K562 (cell line): Measurements from ENCODE around the gene KISS1R. TPM values are rescaled to one million over a fixed set of nuclear protein-coding genes. Genes with fewer than 3 reads are reported as not detected.

ENCODE experiments used
- CBFA2T2 ChIP-seq: fragments of 450-650 bp; conservative IDR thresholded peaks from 2 replicates; pipeline ENCODE4 v1.6.1; 2017; ENCODE audit warnings: mild to moderate bottlenecking
- CHD2 ChIP-seq: IDR thresholded peaks from 2 replicates; pipeline ENCODE4 v1.6.1; 2011; ENCODE audit warnings: low read depth, low read length
- CXXC5 ChIP-seq: fragments of 250-450 bp; sonication (Bioruptor Pico); IDR thresholded peaks from 2 replicates; pipeline ENCODE4 v1.8.0; 2022; ENCODE audit warnings: inconsistent platforms, mild to moderate bottlenecking, moderate library complexity
- HLTF ChIP-seq: fragments of 450-650 bp; IDR thresholded peaks from 2 replicates; pipeline ENCODE4 v1.6.1; 2016
- KAT7 ChIP-seq: sonication (generic); formaldehyde crosslinking; IDR thresholded peaks from 2 replicates; pipeline ENCODE4 v1.8.0; 2022; ENCODE audit warnings: missing genetic modification reagents, mild to moderate bottlenecking, borderline replicate concordance
- LARP7 ChIP-seq: fragments of 450-650 bp; IDR thresholded peaks from 2 replicates; pipeline ENCODE4 v1.6.1; 2016
- LCOR ChIP-seq: sonication (generic); formaldehyde crosslinking; IDR thresholded peaks from 2 replicates; pipeline ENCODE4 v1.8.0; 2022; ENCODE audit warnings: mild to moderate bottlenecking, missing genetic modification reagents
- MEF2D ChIP-seq: conservative IDR thresholded peaks from 2 replicates; pipeline ENCODE4 v1.6.1; 2016; ENCODE audit warnings: low read depth, missing genetic modification characterization, missing compliant biosample characterization
- MIER1 ChIP-seq: fragments of 450-650 bp; IDR thresholded peaks from 2 replicates; pipeline ENCODE4 v1.6.1; 2016; ENCODE audit warnings: antibody characterized with exemption, mild to moderate bottlenecking, low read depth
- POLR2G ChIP-seq: fragments of 200-400 bp; formaldehyde crosslinking; IDR thresholded peaks from 2 replicates; pipeline ENCODE4 v1.6.1; 2017; ENCODE audit warnings: low read depth, mild to moderate bottlenecking, antibody characterized with exemption, low read length, moderate library complexity
- PRDM10 ChIP-seq: fragments of 450-650 bp; IDR thresholded peaks from 2 replicates; pipeline ENCODE4 v1.6.1; 2018; ENCODE audit not compliant: partially characterized antibody
- RBFOX2 ChIP-seq: fragments of 200-400 bp; formaldehyde crosslinking; IDR thresholded peaks from 2 replicates; pipeline ENCODE4 v1.6.1; 2017; ENCODE audit warnings: low read depth, mild to moderate bottlenecking, low read length, moderate library complexity
- RFX5 ChIP-seq: IDR thresholded peaks from 2 replicates; pipeline ENCODE4 v1.6.1; 2011; ENCODE audit warnings: low read depth, mild to moderate bottlenecking, improper control_type of control experiment, low read length
- SMARCC2 ChIP-seq: fragments of 450-650 bp; IDR thresholded peaks from 2 replicates; pipeline ENCODE4 v1.6.1; 2017; ENCODE audit warnings: antibody characterized with exemption, moderate library complexity, mild to moderate bottlenecking, low read depth
- TFAM ChIP-seq: fragments of 250-450 bp; sonication (Bioruptor Pico); conservative IDR thresholded peaks from 2 replicates; pipeline ENCODE4 v1.5.0; 2021; ENCODE audit warnings: mild to moderate bottlenecking, moderate library complexity
- ZBTB33 ChIP-seq: sonication (generic); formaldehyde crosslinking; IDR thresholded peaks from 2 replicates; pipeline ENCODE4 v1.8.1; 2023; ENCODE audit warnings: mild to moderate bottlenecking, missing genetic modification reagents
- ZFP30 ChIP-seq: fragments of 250-450 bp; sonication (Bioruptor Pico); IDR thresholded peaks from 2 replicates; pipeline ENCODE4 v1.8.0; 2022; ENCODE audit warnings: moderate library complexity, mild to moderate bottlenecking, inconsistent platforms, borderline replicate concordance
- ZNF384 ChIP-seq: IDR thresholded peaks from 2 replicates; pipeline ENCODE4 v1.6.1; 2012; ENCODE audit warnings: low read depth, low read length, improper control_type of control experiment
- polyA plus RNA-seq, 8 experiments: library from polyadenylated mRNA; depleted of rRNA in 4 of 8; stranded (reverse) in 5 of 8; unstranded in 3 of 8; fragments of >200 nt; fragmentation: Nextera tagmentation in 2 of 8; fragmentation: Illumina TruSeq in 1 of 8; extraction: Ambion mirVana in 2 of 8; extraction: Trizol in 1 of 8; gene quantifications; 2 replicates each; pipeline versions ENCODE4 v1.2.1 to v1.2.3, GENCODE V29; 2011 to 2014; ENCODE audit warnings: inconsistent platforms in 1 of 8, missing spikeins in 1 of 8
- total RNA-seq, 7 experiments: library from RNA; depleted of rRNA in 6 of 7; stranded (reverse); fragments of >200 nt in 6 of 7; fragmentation: Illumina TruSeq in 2 of 7; extraction: Trizol in 2 of 7; gene quantifications; 2 replicates each; pipeline versions ENCODE4 v1.2.1 to v1.2.3, GENCODE V29; 2011 to 2021; ENCODE audit warnings: low replicate concordance in 1 of 7

Gene KISS1R
- total and polyA plus RNA-seq, 9 of the 15 experiments (the other 6 are each of a cell fraction or from before 2014, with no cell fraction given) = 0.37 to 39.4 (median 2.0) TPM

- TF ChIP-seq PRDM10 (no peak), CXXC5 (CRISPR knock-in tag) (no peak), KAT7 (CRISPR knock-in tag) (no peak), CBFA2T2 (no peak), ZNF384 (no peak), CHD2 (no peak), SMARCC2 (no peak), TFAM (no peak), MEF2D (tag) (no peak), LARP7 (no peak), ZFP30 (CRISPR knock-in tag) (no peak), ZBTB33 (CRISPR knock-in tag) (peak; percentile 79), RBFOX2 (0 out of 2 replicates have a peak, but pooled peaks have one; percentile 35), MIER1 (no peak), LCOR (CRISPR knock-in tag) (no peak), RFX5 (no peak), POLR2G (peak; percentile 41; the same call in 1 of the 2 replicates), HLTF (no peak)
Measured at GRCh38 chr19:885536-886224, 31.5 kb upstream of the KISS1R start (continued).
